Measurements from ENCODE around the gene AVPR1B.
A peak's percentile ranks its signal among the peaks of the same experiment; 100 is the strongest.

The AVPR1B gene

DNA sequence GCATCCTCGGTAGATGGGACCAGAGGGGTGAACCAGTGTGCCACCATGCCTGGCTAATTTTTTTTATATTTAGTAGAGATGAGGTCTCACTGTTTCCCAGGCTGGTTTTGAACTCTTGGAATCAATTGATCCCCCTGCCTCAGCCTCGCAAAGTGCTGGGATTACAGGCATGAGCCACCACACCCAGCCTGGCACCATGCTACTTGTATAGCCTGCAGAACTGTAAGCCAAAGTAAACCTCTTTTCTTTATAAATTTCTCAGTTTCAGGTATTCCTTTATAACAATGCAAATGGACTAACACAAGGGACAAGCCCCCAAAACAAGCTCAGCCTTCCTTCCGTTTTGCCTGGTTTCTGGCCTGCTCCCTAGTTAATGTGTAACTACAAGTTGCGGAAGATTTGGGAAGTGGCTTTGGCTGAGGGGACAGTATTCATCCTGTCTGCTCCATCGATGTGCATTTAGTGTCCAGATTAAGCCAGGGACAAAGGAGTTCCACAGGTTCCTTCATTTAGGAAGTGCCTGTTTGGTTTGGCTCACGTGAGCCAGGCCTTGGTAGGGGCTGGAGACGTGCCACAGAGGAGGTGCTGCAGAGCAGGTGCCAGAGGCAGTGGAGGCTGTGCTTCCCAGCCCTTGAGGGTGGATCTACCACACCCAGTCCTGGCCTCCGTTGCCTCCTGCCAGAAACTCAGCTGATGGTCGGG, 4.4 kb downstream of the AVPR1B start:
- DNase-seq (ENCODE audit: low read depth), result no peak

DNA sequence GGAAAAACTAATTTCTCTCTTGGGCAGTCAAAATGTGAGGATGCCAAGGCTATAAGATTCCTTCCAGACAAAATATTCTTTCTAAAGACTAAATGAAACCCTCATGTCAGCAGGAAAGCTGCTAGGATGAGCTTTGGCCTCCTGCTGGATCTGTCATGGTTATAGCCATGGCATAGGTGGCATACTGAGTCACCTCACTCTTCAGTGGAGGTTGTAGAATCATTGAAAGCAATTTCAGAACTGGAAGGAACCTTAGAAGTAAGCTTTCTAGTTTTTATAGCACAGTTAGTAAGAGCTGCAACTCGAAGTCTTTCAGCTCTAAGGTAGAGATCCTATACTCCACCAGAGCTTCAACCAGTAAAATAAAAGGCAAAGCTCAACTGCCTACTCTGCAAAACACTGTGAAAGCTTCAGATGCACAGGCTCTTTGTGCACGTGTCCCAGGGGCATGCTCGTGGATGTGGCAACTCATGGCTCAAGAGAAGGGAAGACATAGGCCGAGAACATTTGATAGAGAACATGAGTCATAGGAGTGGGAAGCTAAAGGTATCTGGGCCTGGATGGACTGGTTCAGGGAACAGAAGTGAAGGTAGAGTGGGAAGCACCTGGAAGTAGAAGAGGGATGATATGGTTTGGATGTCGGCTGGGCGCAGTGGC, 5.8 kb downstream of the AVPR1B start:
- DNase-seq (ENCODE audit: low read depth), result no peak

- no peak for DNase-seq (ENCODE audit: low read depth)
Measured at GRCh38 chr1:206110820-206111219, 6.4 kb downstream of the AVPR1B start.

- DNase-seq (ENCODE audit: low read depth), result no peak
Measured at GRCh38 chr1:206110161-206110560, 7.0 kb downstream of the AVPR1B start.

- no peak for DNase-seq (ENCODE audit: low read depth)
Measured at GRCh38 chr1:206109718-206110117, 7.5 kb downstream of the AVPR1B start.

GRCh38 chr1:206108635-206109034, 8.6 kb downstream of the AVPR1B start:
- no peak for DNase-seq (ENCODE audit: low read depth)

DNA sequence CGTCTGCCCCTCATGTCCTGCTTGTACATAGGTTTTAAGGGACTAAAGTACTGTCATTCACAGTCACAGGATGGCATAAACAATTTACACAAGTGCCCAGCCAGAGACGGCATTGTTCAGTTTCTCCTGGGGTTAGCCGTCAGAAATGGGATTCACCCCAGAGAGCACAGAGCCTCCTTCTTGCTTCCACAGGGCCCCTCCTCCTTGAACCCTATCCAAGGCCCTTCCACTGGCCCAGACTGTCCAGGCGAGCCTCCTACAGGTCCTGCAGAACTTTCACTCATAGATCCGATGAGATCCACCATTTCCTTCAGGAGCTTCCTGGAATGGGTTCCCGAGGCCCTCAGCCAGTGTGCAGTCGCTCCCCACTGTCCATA, 10.0 kb downstream of the AVPR1B start:
- DNase-seq (ENCODE audit: low read depth), result no peak

DNA sequence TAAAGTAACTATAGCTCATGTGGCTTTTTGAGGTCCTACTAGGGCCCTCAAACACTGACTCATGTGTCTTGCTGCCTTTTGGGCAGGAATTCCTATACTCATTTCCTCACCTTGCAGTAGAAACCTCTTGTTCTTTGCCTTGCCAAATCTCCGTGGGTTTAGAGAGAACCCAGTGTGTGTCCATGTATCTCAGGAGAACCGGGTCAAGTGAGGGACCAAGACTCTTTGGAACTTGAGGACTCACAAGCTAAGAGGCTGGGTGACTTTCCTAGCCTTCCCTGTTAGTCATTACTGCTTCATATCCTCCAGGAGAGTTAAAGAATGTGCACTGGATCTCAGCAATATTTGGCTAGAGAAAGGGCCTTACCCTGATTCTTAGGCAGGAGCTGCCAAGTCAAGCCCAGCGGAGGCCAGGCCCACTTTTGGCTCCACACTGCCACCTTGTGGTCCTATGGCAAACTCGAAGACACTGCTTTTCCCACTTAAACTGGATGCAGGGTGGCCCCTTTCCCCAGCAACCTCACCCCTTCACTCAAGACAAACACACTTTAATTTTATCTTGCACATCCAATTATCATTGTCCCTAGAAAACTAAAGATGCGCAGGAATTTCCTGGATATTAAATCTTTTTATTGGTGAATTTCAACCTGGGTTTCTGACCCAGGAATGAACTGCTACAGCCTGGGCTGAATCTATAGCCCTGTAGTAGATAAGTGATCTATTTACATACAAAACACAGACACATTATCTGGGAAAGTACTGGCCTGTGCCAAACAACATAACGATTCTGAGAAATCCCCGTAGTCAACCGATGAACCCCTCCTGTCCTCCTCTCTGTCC, 10.6 kb downstream of the AVPR1B start:
- peak; percentile 79 for DNase-seq (ENCODE audit: low read depth)

DNA sequence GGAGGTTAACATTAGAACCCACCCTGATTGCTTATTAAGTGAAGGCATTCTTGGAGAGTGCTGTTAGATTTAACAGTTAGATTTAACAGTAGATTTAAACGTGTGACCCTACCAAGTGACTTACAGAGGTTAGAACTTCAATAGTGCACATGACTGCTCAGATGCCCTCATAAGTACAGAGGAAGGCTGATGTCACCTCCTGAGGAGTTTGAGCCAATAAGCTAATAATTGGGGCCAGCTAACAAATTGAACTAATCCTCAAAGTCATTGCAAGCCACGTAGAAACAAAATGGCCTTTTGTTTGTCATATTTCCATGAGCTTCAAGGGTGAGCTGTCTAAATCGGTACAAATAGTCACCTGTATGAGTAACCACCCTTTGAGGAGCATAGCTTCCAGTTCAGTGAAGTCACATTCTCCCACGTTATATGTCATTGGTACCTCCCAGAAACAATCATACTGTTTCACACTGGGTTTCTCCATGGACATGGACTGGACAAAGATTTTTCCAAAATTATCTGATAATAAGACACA, 11.7 kb downstream of the AVPR1B start:
- no peak for DNase-seq (ENCODE audit: low read depth)

DNA sequence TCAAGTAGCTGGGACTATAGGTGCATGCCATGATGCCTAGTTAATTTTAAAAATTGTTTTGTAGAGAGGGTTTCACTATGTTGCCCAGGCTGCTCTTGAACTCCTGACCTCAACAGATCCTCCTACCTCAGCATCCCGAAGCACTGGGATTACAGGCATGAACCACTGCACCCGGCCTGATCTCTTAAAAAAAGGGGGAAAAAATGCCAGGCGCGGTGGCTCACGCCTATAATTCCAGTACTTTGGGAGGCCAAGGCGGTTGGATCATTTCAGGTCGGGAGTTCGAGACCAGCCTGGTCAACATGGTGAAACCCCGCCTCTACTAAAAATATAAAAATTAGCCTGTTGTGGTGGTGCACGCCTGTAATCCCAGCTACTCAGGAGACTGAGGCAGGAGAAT, 13.2 kb downstream of the AVPR1B start:
- DNase-seq (ENCODE audit: low read depth), result no peak

- DNase-seq (ENCODE audit: low read depth), result no peak
Measured at GRCh38 chr1:206102292-206102936, 14.8 kb downstream of the AVPR1B start.

DNA sequence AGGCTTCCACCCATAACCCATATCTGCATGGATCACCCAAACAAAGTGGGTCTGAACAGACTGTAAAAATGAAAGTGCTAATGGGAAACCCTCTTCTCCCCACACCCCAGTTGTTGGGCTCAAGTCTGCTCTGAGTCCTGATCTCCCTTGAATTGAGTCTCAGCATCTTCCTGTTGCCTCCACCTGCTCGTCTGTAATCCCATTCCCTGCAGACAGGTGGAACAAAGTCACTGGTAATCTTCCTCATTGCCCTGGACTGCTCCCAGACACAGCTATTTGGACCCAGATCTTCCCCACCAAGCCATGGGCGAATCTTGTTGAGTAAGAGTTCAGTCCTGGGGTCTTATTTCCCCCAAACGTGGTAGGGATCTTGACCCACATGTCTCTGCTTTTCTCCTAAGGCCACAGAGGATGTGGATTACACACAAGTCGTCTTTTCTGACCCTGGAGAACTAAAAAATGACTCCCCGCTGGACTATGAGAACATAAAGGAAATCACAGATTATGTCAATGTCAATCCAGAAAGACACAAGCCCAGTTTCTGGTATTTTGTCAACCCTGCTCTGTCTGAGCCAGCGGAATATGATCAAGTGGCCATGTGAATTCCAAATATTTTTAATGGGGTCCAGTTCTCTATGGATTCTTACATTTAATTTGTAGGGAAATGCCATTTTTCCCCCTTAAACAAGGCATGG, 15.7 kb downstream of the AVPR1B start:
- DNase-seq (ENCODE audit: low read depth), result no peak

- DNase-seq (ENCODE audit: low read depth), result no peak
Measured at GRCh38 chr1:206100226-206100815, 16.9 kb downstream of the AVPR1B start.

- no peak for DNase-seq (ENCODE audit: low read depth)
Measured at GRCh38 chr1:206098242-206098919, 18.8 kb downstream of the AVPR1B start.

GRCh38 chr1:206097381-206097780, 19.8 kb downstream of the AVPR1B start:
- no peak for DNase-seq (ENCODE audit: low read depth)

DNA sequence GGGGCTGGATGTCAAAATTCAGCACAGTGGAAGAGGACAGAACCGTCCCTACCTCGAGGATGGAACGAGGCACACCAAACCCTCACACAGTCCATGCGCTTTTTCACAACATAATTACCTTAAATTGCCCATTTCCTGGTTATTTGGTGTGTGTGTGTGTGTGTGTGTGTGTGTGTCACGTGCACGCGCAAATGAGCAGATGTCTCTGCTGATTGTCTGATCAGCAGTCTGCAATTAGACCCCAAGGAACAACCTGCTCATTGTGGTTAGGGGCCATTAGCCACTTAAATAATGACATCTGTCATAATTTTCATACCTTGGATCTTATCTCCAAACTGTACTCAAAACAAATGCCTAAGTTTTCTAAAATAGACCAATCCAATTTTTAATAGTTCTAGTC, 23.2 kb downstream of the AVPR1B start:
- no peak for DNase-seq (ENCODE audit: low read depth)

GRCh38 chr1:206089341-206089740, 27.8 kb downstream of the AVPR1B start:
- no peak for DNase-seq (ENCODE audit: low read depth)

GRCh38 chr1:206087091-206087490, 30.1 kb downstream of the AVPR1B start:
- DNase-seq (ENCODE audit: low read depth), result no peak

GRCh38 chr1:206083750-206084149, 33.4 kb downstream of the AVPR1B start:
- no peak for DNase-seq (ENCODE audit: low read depth)

DNA sequence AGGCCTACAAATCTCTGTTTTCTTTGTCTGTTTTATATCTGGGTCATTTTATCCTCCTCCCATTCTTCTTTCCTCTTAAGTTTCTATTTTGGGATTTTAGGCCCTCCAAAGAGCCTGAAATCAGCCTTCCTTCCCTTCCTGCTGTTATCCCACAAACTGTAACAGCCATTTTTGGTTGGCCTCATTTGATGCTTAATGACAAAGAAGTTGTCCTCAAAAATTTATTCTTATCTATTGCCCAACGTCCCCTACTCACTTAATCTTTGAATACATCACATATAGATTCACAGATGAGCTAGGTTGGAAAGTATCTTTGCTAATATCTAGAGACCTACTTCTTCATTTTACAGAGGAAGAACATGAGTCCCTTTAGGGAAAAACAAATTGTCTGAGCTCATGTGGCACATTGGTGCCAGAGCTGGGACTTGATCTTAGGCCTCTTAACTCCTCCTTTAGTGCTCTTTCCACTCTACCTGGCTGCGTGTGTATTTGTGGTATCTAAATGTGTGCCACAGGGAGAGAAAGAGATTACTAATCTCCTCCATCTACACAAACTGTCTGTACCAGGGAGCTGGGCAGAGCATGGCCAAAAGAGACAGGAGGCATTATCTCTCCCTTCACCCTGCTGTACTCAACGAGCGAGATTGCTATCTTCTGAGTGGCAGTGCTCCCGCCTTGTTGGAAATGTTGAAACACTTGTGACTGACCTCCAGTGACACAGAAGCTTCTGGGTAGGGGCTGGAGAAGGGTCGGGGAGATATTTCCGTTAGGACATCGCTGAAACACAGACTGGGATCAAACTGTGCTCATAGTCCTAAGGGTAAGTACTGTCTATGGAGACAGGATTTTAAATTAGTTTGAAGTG, 34.1 kb downstream of the AVPR1B start:
- no peak for DNase-seq (ENCODE audit: low read depth)

Measured in stromal cell of bone marrow (primary cell).